ENCODE measurements around the gene ZNF521. TPM values are rescaled to one million over a fixed set of nuclear protein-coding genes. Genes with fewer than 3 reads are reported as not detected.
"Not testable (repeated sequence)": the region's sequence is repeated elsewhere in the genome, so short reads cannot be mapped to it uniquely, and the experiment has no call there.

Gene ZNF521
- total RNA-seq, 2 experiments from 2014 or later, result not detected

- no peaks in the 10 kb centered on the region for H3K9me3 Mint-ChIP-seq
- no peak overlapping the region for H3K27ac Mint-ChIP-seq
- H3K27me3 Mint-ChIP-seq, result no peaks in the 10 kb centered on the region
- H3K4me1 Mint-ChIP-seq, result no peaks in the 10 kb centered on the region
- DNase-seq, result no peak
- H3K4me3 Mint-ChIP-seq, result no peak overlapping the region
- no peaks in the 10 kb centered on the region for H3K36me3 Mint-ChIP-seq
These were observed 308.9 kb downstream of the ZNF521 start for GRCh38 chr18:25043104-25043503.

- H3K27me3 Mint-ChIP-seq, result no peaks in the 10 kb centered on the region
- H3K27ac Mint-ChIP-seq, result no peak overlapping the region
- no peak overlapping the region for H3K4me3 Mint-ChIP-seq
- no peak for DNase-seq
- H3K4me1 Mint-ChIP-seq, result no peaks in the 10 kb centered on the region
- no peaks in the 10 kb centered on the region for H3K9me3 Mint-ChIP-seq
- H3K36me3 Mint-ChIP-seq, result no peaks in the 10 kb centered on the region
These were observed 309.3 kb downstream of the ZNF521 start for GRCh38 chr18:25042641-25043051.

- H3K4me1 Mint-ChIP-seq, result no peaks in the 10 kb centered on the region
- H3K9me3 Mint-ChIP-seq, result no peaks in the 10 kb centered on the region
- no peaks in the 10 kb centered on the region for H3K36me3 Mint-ChIP-seq
- H3K4me3 Mint-ChIP-seq, result no peak overlapping the region
- DNase-seq, result no peak
- no peak overlapping the region for H3K27ac Mint-ChIP-seq
- no peaks in the 10 kb centered on the region for H3K27me3 Mint-ChIP-seq
These were observed 312.2 kb downstream of the ZNF521 start for GRCh38 chr18:25039781-25040180.

GRCh38 chr18:25038261-25038660, 313.7 kb downstream of the ZNF521 start:
- DNase-seq, result no peak
- Mint-ChIP-seq H3K36me3 (no peaks in the 10 kb centered on the region), H3K27ac (no peak overlapping the region), H3K27me3 (no peaks in the 10 kb centered on the region), H3K4me3 (no peak overlapping the region), H3K4me1 (no peaks in the 10 kb centered on the region), H3K9me3 (no peaks in the 10 kb centered on the region)

- Mint-ChIP-seq H3K27ac (no peak overlapping the region), H3K36me3 (no peaks in the 10 kb centered on the region), H3K27me3 (no peaks in the 10 kb centered on the region), H3K4me1 (no peaks in the 10 kb centered on the region), H3K9me3 (peaks cover 2% of the 10 kb centered on the region), H3K4me3 (no peak overlapping the region)
- DNase-seq, result no peak
These were observed 318.1 kb downstream of the ZNF521 start for GRCh38 chr18:25033747-25034471.

GRCh38 chr18:25033175-25033574, 318.8 kb downstream of the ZNF521 start:
- H3K27me3 Mint-ChIP-seq, H3K4me1 Mint-ChIP-seq, H3K27ac Mint-ChIP-seq, H3K9me3 Mint-ChIP-seq, H3K36me3 Mint-ChIP-seq, H3K4me3 Mint-ChIP-seq, DNase-seq: not testable (repeated sequence)

- Mint-ChIP-seq H3K36me3 (no peaks in the 10 kb centered on the region), H3K27ac (no peak overlapping the region), H3K9me3 (peaks cover 2% of the 10 kb centered on the region), H3K4me3 (no peak overlapping the region), H3K27me3 (no peaks in the 10 kb centered on the region), H3K4me1 (no peaks in the 10 kb centered on the region)
- no peak for DNase-seq
These were observed 322.2 kb downstream of the ZNF521 start for GRCh38 chr18:25029802-25030201.

- peaks cover 8% of the 10 kb centered on the region for H3K27me3 Mint-ChIP-seq
- H3K9me3 Mint-ChIP-seq, result peaks cover 1% of the 10 kb centered on the region
- no peaks in the 10 kb centered on the region for H3K36me3 Mint-ChIP-seq
- H3K27ac Mint-ChIP-seq, result no peak overlapping the region
- no peaks in the 10 kb centered on the region for H3K4me1 Mint-ChIP-seq
- no peak overlapping the region for H3K4me3 Mint-ChIP-seq
- DNase-seq, result no peak
These were observed 332.0 kb downstream of the ZNF521 start for GRCh38 chr18:25019931-25020330.

- Mint-ChIP-seq H3K27me3 (peaks cover 8% of the 10 kb centered on the region), H3K9me3 (peaks cover 1% of the 10 kb centered on the region), H3K4me1 (no peaks in the 10 kb centered on the region), H3K36me3 (no peaks in the 10 kb centered on the region), H3K4me3 (no peak overlapping the region), H3K27ac (no peak overlapping the region)
- DNase-seq, result no peak
These were observed 332.7 kb downstream of the ZNF521 start for GRCh38 chr18:25019086-25019860.

- peaks cover 8% of the 10 kb centered on the region for H3K27me3 Mint-ChIP-seq
- H3K27ac Mint-ChIP-seq, result no peak overlapping the region
These were observed 335.3 kb downstream of the ZNF521 start for GRCh38 chr18:25016666-25017065.

GRCh38 chr18:25016181-25016580, 335.8 kb downstream of the ZNF521 start:
- no peak for DNase-seq
- Mint-ChIP-seq H3K36me3 (no peaks in the 10 kb centered on the region), H3K4me1 (no peaks in the 10 kb centered on the region), H3K27me3 (peaks cover 8% of the 10 kb centered on the region), H3K9me3 (peaks cover 1% of the 10 kb centered on the region), H3K27ac (no peak overlapping the region), H3K4me3 (no peak overlapping the region)

More at GRCh38 chr18:25016666-25017065, 335.3 kb downstream of the ZNF521 start:
- no peak for DNase-seq
- Mint-ChIP-seq H3K4me3 (no peak overlapping the region), H3K36me3 (no peaks in the 10 kb centered on the region), H3K9me3 (peaks cover 1% of the 10 kb centered on the region), H3K4me1 (no peaks in the 10 kb centered on the region)
